CD1c-positive myeloid dendritic cell (primary cell): ENCODE data around the gene SAFB2.

Source experiments
- DNase-seq: peaks from one replicate; pipeline ENCODE4 v3.0.0-alpha.2; 2016; ENCODE audit errors: extremely low spot score

SAFB2 gene

DNA sequence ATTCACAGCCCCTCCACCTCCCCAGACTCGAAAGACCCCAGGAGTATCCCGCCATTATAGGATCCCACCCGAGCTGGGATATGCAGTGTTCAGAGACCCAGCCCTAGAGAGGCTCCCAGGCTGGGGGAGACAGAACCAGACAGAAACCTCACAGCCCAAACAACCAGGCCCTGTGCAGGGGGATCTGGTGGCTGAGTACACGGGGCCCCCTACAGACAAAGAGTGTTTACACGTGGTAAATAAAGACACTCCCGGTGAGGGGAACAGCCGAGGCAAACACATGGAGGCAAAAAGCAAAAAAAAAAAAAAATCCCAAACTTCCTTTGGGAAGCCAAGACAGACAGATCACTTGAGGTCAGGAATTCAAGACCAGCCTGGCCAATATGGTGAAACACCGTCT lies 79.9 kb downstream of the SAFB2 start:
- no peak for DNase-seq

DNA sequence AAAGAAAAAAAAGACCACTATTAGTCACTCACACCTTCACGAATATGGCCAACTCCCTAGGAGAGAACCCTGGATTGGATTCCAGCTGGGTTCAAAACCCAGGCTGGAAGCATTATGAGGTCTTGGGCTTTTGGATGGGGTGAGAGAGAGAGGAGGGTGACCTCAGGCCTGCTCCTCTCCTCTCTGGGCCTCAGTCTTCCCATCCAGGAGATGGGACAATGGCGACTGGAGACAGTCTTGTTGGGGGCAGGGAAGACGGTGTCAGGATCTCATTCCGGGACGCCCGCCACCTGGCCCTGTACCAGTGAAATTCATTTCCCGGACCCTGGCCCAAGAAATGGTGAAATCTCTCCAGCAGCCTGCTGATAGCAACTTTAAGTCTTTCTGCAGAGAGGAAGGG lies 81.1 kb downstream of the SAFB2 start:
- no peak for DNase-seq

GRCh38 chr19:5540208-5540607 lies 82.4 kb downstream of the SAFB2 start:
- DNase-seq, result no peak

- DNase-seq, result no peak
Observed at GRCh38 chr19:5537870-5538269, 84.7 kb downstream of the SAFB2 start.
